DOHH2 (cell line): ENCODE results near the gene CCDC63.

Source experiments
- H3F3A ChIP-seq: fragments of 200-600 bp; sonication (generic), shearing (Covaris generic); 2 replicates; pipeline ENCODE4 v1.6.0; 2016; ENCODE audit warnings: antibody characterized with exemption, mild to moderate bottlenecking; ENCODE audit not compliant: control insufficient read depth, insufficient read depth
- H3K27ac ChIP-seq: fragments of 200-600 bp; sonication (generic); 2 replicates; pipeline ENCODE4 v1.5.1; 2014; ENCODE audit warnings: low read depth, mild to moderate bottlenecking, low read length, moderate library complexity
- H3K27me3 ChIP-seq: fragments of 200-600 bp; sonication (generic); 2 replicates; pipeline ENCODE4 v1.6.1; 2014; ENCODE audit warnings: mild to moderate bottlenecking, low read length, mixed read lengths; ENCODE audit not compliant: control insufficient read depth
- H3K36me3 ChIP-seq: fragments of 200-600 bp; sonication (generic); 2 replicates; pipeline ENCODE4 v1.6.1; 2014; ENCODE audit warnings: mild to moderate bottlenecking, low read length, moderate library complexity, mixed read lengths; ENCODE audit not compliant: control insufficient read depth
- H3K4me1 ChIP-seq: fragments of 200-600 bp; sonication (generic); 2 replicates; pipeline ENCODE4 v1.6.1; 2014; ENCODE audit warnings: mild to moderate bottlenecking, low read length, mixed read lengths; ENCODE audit not compliant: control insufficient read depth
- H3K4me2 ChIP-seq: fragments of 200-600 bp; sonication (generic); 2 replicates; pipeline ENCODE4 v1.6.0; 2014; ENCODE audit warnings: mild to moderate bottlenecking, low read length, moderate library complexity
- H3K4me3 ChIP-seq: fragments of 200-600 bp; sonication (generic); 2 replicates; pipeline ENCODE4 v1.5.1; 2014; ENCODE audit warnings: mild to moderate bottlenecking, low read length, mixed read lengths
- H3K79me2 ChIP-seq: fragments of 200-600 bp; sonication (generic); 2 replicates; pipeline ENCODE4 v1.6.1; 2014; ENCODE audit warnings: mild to moderate bottlenecking, low read length, mixed read lengths; ENCODE audit not compliant: control insufficient read depth
- H3K9me2 ChIP-seq: fragments of 200-600 bp; sonication (generic); replicated peaks from 2 replicates; pipeline ENCODE4 v1.6.1; 2014; ENCODE audit warnings: mild to moderate bottlenecking, low read length, mixed read lengths; ENCODE audit not compliant: control insufficient read depth
- H3K9me3 ChIP-seq: fragments of 200-600 bp; sonication (generic); 2 replicates; pipeline ENCODE4 v1.6.1; 2014; ENCODE audit warnings: antibody characterized with exemption, low read length, mixed read lengths; ENCODE audit not compliant: control insufficient read depth, insufficient read depth
- H4K20me1 ChIP-seq: fragments of 200-600 bp; sonication (generic); 2 replicates; pipeline ENCODE4 v1.6.0; 2014; ENCODE audit warnings: low read depth, mild to moderate bottlenecking, antibody characterized with exemption, low read length, moderate library complexity; ENCODE audit not compliant: control insufficient read depth, insufficient read depth
- CTCF ChIP-seq: fragments of 200-600 bp; sonication (generic); IDR thresholded peaks from one replicate; pipeline ENCODE4 v1.5.1; 2014; ENCODE audit warnings: antibody characterized with exemption, mild to moderate bottlenecking, low read depth, low read length; ENCODE audit not compliant: poor library complexity, severe bottlenecking
- EZH2phosphoT487 ChIP-seq: fragments of 200-600 bp; sonication (generic); IDR thresholded peaks from 2 replicates; pipeline ENCODE4 v1.6.1; 2017; ENCODE audit warnings: borderline replicate concordance, mild to moderate bottlenecking, antibody characterized with exemption, low read length, moderate library complexity, mixed read lengths

CCDC63 gene

GRCh38 chr12:110880651-110881050 lies 33.9 kb downstream of the CCDC63 start:
- Histone ChIP-seq H3K36me3 (no peaks in the 10 kb centered on the region), H3K4me1 (no peaks in the 10 kb centered on the region), H4K20me1 (no peaks in the 10 kb centered on the region), H3F3A (no peaks in the 10 kb centered on the region), H3K4me2 (no peak overlapping the region), H3K9me2 (no peaks in the 10 kb centered on the region), H3K27me3 (no peaks in the 10 kb centered on the region), H3K27ac (no peak overlapping the region), H3K9me3 (no peaks in the 10 kb centered on the region), H3K79me2 (no peaks in the 10 kb centered on the region), H3K4me3 (no peak overlapping the region)
- TF ChIP-seq CTCF (no peak), EZH2phosphoT487 (no peak)

- Histone ChIP-seq H3K9me2 (no peaks in the 10 kb centered on the region), H3K4me1 (peaks cover 5% of the 10 kb centered on the region), H3K27me3 (no peaks in the 10 kb centered on the region), H3F3A (no peaks in the 10 kb centered on the region), H3K4me3 (no peak overlapping the region), H3K79me2 (no peaks in the 10 kb centered on the region), H3K9me3 (no peaks in the 10 kb centered on the region), H3K4me2 (no peak overlapping the region), H3K36me3 (no peaks in the 10 kb centered on the region), H4K20me1 (no peaks in the 10 kb centered on the region), H3K27ac (no peak overlapping the region)
- TF ChIP-seq EZH2phosphoT487 (no peak), CTCF (no peak)
These were observed 36.5 kb downstream of the CCDC63 start for GRCh38 chr12:110883251-110883650.

- no peaks in the 10 kb centered on the region for H3K9me3 ChIP-seq
- H3K4me3 ChIP-seq = no peak overlapping the region
- H3K27ac ChIP-seq = no peak overlapping the region
- H3F3A ChIP-seq = no peaks in the 10 kb centered on the region
- no peaks in the 10 kb centered on the region for H3K36me3 ChIP-seq
- no peaks in the 10 kb centered on the region for H4K20me1 ChIP-seq
- no peak overlapping the region for H3K4me2 ChIP-seq
- H3K79me2 ChIP-seq = no peaks in the 10 kb centered on the region
- no peak for TF ChIP-seq CTCF
- TF ChIP-seq EZH2phosphoT487 = no peak
- H3K9me2 ChIP-seq = no peaks in the 10 kb centered on the region
- no peaks in the 10 kb centered on the region for H3K27me3 ChIP-seq
- peaks cover 5% of the 10 kb centered on the region for H3K4me1 ChIP-seq
These were observed 38.5 kb downstream of the CCDC63 start for GRCh38 chr12:110885152-110885840.
